ENCODE measurements around the gene PHRF1. TPM values are rescaled to one million over a fixed set of nuclear protein-coding genes. Genes with fewer than 3 reads are reported as not detected.
A peak's percentile ranks its signal among the peaks of the same experiment; 100 is the strongest.

Gene PHRF1
- total and polyA plus RNA-seq, 4 donors: 2.4 to 25.2 (median 18.8) TPM

DNA sequence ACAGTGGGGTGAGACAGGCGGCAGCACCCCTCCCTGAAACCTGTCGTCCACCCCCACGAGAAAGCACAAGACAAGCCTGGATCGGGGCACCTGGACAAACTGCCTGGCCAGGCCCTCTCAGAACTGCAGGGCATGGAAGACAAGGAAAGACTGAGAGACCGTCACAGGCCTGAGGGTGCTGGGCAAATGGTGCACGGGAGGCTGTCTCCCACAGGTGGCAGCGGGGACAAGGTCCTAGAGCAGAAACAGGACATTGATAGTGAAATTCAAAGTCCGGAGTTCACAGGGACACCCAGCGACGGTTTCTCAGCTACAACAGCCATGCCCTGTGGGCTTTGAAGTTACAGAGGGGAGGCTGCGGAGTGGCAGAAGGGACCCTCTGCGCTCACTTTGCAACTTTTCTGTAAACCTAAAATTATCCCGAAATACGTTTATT lies 81.4 kb downstream of the PHRF1 start (continued):
- TF ChIP-seq RXRA (IDR thresholded peaks at IDR 0.05) (peak; percentile 96 to 97), REST (IDR thresholded peaks at IDR 0.05) (peak; percentile 78), HNF4A (conservative IDR thresholded peaks at IDR 0.05) (peak; percentile 99), FOXA1 (IDR thresholded peaks at IDR 0.05) (no peak)

DNA sequence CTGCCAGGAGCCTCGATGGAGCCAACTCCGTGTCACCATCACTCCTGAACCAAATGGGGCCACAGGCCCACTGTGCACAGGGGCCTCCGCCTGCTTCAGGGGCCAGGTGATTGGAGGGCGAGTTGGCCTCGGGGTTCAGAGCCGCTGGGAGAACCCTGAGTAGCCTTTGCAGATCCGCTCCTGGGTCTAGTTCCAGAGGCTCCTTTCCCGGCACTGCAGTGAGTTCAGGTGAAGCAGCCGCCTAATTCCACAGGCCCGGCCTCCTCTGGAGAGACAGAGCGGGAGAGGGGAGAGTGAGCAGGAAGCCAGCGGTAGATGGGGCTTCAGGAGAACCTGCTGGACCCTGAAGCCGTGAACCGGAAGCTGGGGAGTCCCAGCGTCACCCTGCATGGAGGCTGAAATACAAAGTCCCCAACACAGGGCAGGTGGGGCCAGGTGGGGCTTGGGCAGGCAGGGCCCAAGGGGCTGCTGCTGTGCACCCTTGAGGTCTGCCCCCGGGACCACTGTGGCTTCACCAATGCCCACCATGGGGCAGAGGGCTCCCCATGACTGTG lies 83.3 kb downstream of the PHRF1 start:
- no peak for TF ChIP-seq ZBTB33 (IDR thresholded peaks at IDR 0.05)
- no peak for TF ChIP-seq REST (IDR thresholded peaks at IDR 0.05)
- TF ChIP-seq RXRA (IDR thresholded peaks at IDR 0.05): no peak
- no peak for TF ChIP-seq TAF1 (conservative IDR thresholded peaks at IDR 0.05)
- TF ChIP-seq YY1 (IDR thresholded peaks at IDR 0.05): no peak
- no peak for TF ChIP-seq RAD21 (IDR thresholded peaks at IDR 0.05)
- TF ChIP-seq GABPA (IDR thresholded peaks at IDR 0.05 in 1 of 2, conservative IDR thresholded peaks at IDR 0.05 in 1 of 2): no peak
- TF ChIP-seq SP1 (IDR thresholded peaks at IDR 0.05): no peak
- TF ChIP-seq JUND (IDR thresholded peaks at IDR 0.05): no peak
- no peak for TF ChIP-seq FOXA1 (IDR thresholded peaks at IDR 0.05)
- TF ChIP-seq HNF4A (conservative IDR thresholded peaks at IDR 0.05): no peak
- no peak for TF ChIP-seq NR2F2 (IDR thresholded peaks at IDR 0.05)
- no peak for TF ChIP-seq ATF3 (IDR thresholded peaks at IDR 0.05)
- no peak for TF ChIP-seq MAX (IDR thresholded peaks at IDR 0.05)
- TF ChIP-seq HNF4G (IDR thresholded peaks at IDR 0.05): no peak
- Histone ChIP-seq H3K27ac (ENCODE audit: low read depth in 1 of 2, low read length in 2 of 2) (no peak overlapping the region), H3K9me3 (ENCODE audit: control insufficient read depth in 4 of 4, low read length in 3 of 4) (no peaks in the 10 kb centered on the region), H3K4me1 (ENCODE audit: control insufficient read depth in 4 of 4, insufficient read depth in 4 of 4, low read length in 3 of 4) (peaks cover 13 to 57% (median 49%) of the 10 kb centered on the region in 4 donors), H3K9ac (ENCODE audit: low read depth in 1 of 2, low read length in 2 of 2) (no peak overlapping the region), H3K27me3 (ENCODE audit: control insufficient read depth in 4 of 4, insufficient read depth in 4 of 4, low read length in 3 of 4) (no peaks in the 10 kb centered on the region), H3K36me3 (ENCODE audit: control insufficient read depth in 4 of 4, insufficient read depth in 3 of 4, low read depth in 1 of 4, low read length in 3 of 4) (peaks cover 0 to 7% (median 3%) of the 10 kb centered on the region in 4 donors), H3K4me3 (ENCODE audit: low read depth in 1 of 3, low read length in 3 of 3) (no peak overlapping the region)
- DNase-seq (ENCODE audit: low spot score): no peak
- WGBS: 96% methylated on average over 16 of the region's 16 CpGs
